Measurements from ENCODE around the gene GGA1. TPM values are rescaled to one million over a fixed set of nuclear protein-coding genes. Genes with fewer than 3 reads are reported as not detected.

GGA1 gene
- total and polyA plus RNA-seq, 9 of the 15 experiments (the other 6 are each of a cell fraction or from before 2014, with no cell fraction given): 1.5 to 69.5 (median 31.6) TPM

DNA sequence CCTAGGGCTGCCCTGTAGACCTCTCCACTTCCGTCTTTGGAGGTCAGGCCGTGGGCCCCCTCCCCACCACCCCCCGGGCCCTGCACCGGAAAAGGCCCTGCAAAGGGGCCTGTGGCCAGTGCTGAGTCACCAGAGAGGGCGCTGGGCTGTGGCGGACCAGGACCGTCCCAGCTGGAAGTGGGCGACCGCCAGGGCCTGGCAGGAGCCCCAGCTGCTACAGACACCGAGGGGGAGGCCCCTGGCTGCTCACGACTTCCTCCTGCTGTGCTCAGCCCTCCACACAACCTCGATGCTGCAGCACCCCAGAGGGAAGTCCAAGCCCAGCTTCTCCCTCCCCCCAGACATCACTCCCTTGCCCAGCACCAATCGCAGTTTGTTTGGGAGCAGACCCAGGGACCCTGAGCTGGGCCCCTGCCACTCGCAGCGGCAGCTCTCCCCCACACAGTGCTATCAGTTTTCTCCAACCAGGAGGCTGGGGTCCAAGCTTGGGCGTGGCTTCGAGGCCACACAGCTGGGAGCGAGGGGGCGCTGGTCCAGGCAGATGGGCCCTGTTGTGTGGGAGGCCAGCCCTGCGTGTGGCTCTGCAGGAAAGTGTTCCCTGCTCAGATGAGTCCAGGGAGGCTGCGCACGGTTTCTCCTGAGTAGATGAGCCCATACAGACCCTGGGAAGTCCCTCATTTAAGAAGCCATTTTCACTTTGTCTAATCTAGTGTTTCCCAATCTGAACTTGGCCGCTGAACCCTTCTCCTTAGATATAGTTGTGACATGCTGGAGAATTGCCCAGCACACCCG, 25.2 kb downstream of the GGA1 start (continued):
- TF ChIP-seq XRCC5 (IDR thresholded peaks at IDR 0.05; ENCODE audit: low read depth, low read length): no peak
- peak; percentile 39 for TF ChIP-seq NFIC (IDR thresholded peaks at IDR 0.05)
- no peak for TF ChIP-seq SLC30A9 (CRISPR knock-in tag; IDR thresholded peaks at IDR 0.05)
- TF ChIP-seq SMAD4 (CRISPR knock-in tag; conservative IDR thresholded peaks at IDR 0.05): peak; percentile 32; the same call in 1 of the 2 replicates
- no peak for TF ChIP-seq MAFF (IDR thresholded peaks at IDR 0.05; ENCODE audit: low read length)
- TF ChIP-seq, protein P1, sequence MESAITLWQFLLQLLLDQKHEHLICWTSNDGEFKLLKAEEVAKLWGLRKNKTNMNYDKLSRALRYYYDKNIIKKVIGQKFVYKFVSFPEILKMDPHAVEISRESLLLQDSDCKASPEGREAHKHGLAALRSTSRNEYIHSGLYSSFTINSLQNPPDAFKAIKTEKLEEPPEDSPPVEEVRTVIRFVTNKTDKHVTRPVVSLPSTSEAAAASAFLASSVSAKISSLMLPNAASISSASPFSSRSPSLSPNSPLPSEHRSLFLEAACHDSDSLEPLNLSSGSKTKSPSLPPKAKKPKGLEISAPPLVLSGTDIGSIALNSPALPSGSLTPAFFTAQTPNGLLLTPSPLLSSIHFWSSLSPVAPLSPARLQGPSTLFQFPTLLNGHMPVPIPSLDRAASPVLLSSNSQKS (CRISPR knock-in tag; IDR thresholded peaks at IDR 0.05): no peak
- no peak for TF ChIP-seq CBX5 (IDR thresholded peaks at IDR 0.05; ENCODE audit: borderline replicate concordance, low read depth)
- TF ChIP-seq ZBED1 (IDR thresholded peaks at IDR 0.05): no peak
- no peak for TF ChIP-seq DNMT1 (IDR thresholded peaks at IDR 0.05)
- peak; percentile 70 for TF ChIP-seq RBM22 (IDR thresholded peaks at IDR 0.05; ENCODE audit: low read depth, low read length, poor library complexity, severe bottlenecking)
- TF ChIP-seq ADNP (tag; IDR thresholded peaks at IDR 0.05): no peak
- TF ChIP-seq FOXK2 (conservative IDR thresholded peaks at IDR 0.05 in 1 of 2, IDR thresholded peaks at IDR 0.05 in 1 of 2; ENCODE audit: low read depth in 2 of 2): no peak
- no peak for TF ChIP-seq E2F3 (CRISPR knock-in tag; IDR thresholded peaks at IDR 0.05)
- TF ChIP-seq KLF13 (tag; IDR thresholded peaks at IDR 0.05; ENCODE audit: borderline replicate concordance, low read depth): no peak
- TF ChIP-seq POU5F1 (IDR thresholded peaks at IDR 0.05; ENCODE audit: borderline replicate concordance, low read depth, low read length, partially characterized antibody): no peak
- peak; percentile 45 for TF ChIP-seq POLR2A (conservative IDR thresholded peaks at IDR 0.05)
- no peak for TF ChIP-seq NCOA2 (IDR thresholded peaks at IDR 0.05; ENCODE audit: partially characterized antibody in 2 of 2)
- no peak for TF ChIP-seq ZNF347 (CRISPR knock-in tag; IDR thresholded peaks at IDR 0.05; ENCODE audit: low read depth)
- TF ChIP-seq, protein P2, sequence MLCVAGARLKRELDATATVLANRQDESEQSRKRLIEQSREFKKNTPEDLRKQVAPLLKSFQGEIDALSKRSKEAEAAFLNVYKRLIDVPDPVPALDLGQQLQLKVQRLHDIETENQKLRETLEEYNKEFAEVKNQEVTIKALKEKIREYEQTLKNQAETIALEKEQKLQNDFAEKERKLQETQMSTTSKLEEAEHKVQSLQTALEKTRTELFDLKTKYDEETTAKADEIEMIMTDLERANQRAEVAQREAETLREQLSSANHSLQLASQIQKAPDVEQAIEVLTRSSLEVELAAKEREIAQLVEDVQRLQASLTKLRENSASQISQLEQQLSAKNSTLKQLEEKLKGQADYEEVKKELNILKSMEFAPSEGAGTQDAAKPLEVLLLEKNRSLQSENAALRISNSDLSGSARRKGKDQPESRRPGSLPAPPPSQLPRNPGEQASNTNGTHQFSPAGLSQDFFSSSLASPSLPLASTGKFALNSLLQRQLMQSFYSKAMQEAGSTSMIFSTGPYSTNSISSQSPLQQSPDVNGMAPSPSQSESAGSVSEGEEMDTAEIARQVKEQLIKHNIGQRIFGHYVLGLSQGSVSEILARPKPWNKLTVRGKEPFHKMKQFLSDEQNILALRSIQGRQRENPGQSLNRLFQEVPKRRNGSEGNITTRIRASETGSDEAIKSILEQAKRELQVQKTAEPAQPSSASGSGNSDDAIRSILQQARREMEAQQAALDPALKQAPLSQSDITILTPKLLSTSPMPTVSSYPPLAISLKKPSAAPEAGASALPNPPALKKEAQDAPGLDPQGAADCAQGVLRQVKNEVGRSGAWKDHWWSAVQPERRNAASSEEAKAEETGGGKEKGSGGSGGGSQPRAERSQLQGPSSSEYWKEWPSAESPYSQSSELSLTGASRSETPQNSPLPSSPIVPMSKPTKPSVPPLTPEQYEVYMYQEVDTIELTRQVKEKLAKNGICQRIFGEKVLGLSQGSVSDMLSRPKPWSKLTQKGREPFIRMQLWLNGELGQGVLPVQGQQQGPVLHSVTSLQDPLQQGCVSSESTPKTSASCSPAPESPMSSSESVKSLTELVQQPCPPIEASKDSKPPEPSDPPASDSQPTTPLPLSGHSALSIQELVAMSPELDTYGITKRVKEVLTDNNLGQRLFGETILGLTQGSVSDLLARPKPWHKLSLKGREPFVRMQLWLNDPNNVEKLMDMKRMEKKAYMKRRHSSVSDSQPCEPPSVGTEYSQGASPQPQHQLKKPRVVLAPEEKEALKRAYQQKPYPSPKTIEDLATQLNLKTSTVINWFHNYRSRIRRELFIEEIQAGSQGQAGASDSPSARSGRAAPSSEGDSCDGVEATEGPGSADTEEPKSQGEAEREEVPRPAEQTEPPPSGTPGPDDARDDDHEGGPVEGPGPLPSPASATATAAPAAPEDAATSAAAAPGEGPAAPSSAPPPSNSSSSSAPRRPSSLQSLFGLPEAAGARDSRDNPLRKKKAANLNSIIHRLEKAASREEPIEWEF (CRISPR knock-in tag; IDR thresholded peaks at IDR 0.05): no peak
- TF ChIP-seq MEIS2 (IDR thresholded peaks at IDR 0.05; ENCODE audit: partially characterized antibody): no peak
- TF ChIP-seq ZNF184 (CRISPR knock-in tag; IDR thresholded peaks at IDR 0.05): no peak

Data from K562 (cell line).